ENCODE results near the gene KRTAP25-1. TPM values are rescaled to one million over a fixed set of nuclear protein-coding genes. Genes with fewer than 3 reads are reported as not detected.

The KRTAP25-1 gene
- total and polyA plus RNA-seq, 2 donors: not detected

GRCh38 chr21:30320215-30320614, 30.9 kb upstream of the KRTAP25-1 start, which contains the start of gene KRTAP26-1:
KRTAP26-1 (minus strand) TSS chr21:30320315; CDS start chr21:30320035, 280 bp downstream.
- WGBS: 95% methylated on average over 2 of the region's 2 CpGs
- Histone ChIP-seq H3K4me1 (ENCODE audit: control insufficient read depth in 2 of 2, insufficient read depth in 2 of 2, low read length in 2 of 2) (no peaks in the 10 kb centered on the region), H3K36me3 (ENCODE audit: control insufficient read depth in 2 of 2, insufficient read depth in 2 of 2, low read length in 1 of 2) (no peaks in the 10 kb centered on the region), H3K9me3 (ENCODE audit: control insufficient read depth in 2 of 2, insufficient read depth in 1 of 2, low read length in 1 of 2) (no peaks in the 10 kb centered on the region), H3K4me3 (ENCODE audit: low read length in 2 of 2) (no peak within 1 kb of the TSS), H3K27ac (ENCODE audit: low read depth in 1 of 2, low read length in 1 of 2) (no peak within 1 kb of the TSS), H3K27me3 (ENCODE audit: control insufficient read depth in 2 of 2, insufficient read depth in 1 of 2, low read length in 1 of 2) (no peaks in the 10 kb centered on the region)
- no peak for DNase-seq (ENCODE audit: low read depth in 6 of 9, low spot score in 9 of 9)

- H3K4me1 ChIP-seq (ENCODE audit: control insufficient read depth in 2 of 2, insufficient read depth in 2 of 2, low read length in 2 of 2): no peaks in the 10 kb centered on the region
- H3K4me3 ChIP-seq (ENCODE audit: low read length in 2 of 2): no peak overlapping the region
- H3K27me3 ChIP-seq (ENCODE audit: control insufficient read depth in 2 of 2, insufficient read depth in 1 of 2, low read length in 1 of 2): no peaks in the 10 kb centered on the region
- WGBS: 97% methylated on average over 2 of the region's 2 CpGs
- no peak overlapping the region for H3K27ac ChIP-seq (ENCODE audit: low read depth in 1 of 2, low read length in 1 of 2)
- DNase-seq (ENCODE audit: low read depth in 6 of 9, low spot score in 9 of 9): no peak
- no peaks in the 10 kb centered on the region for H3K36me3 ChIP-seq (ENCODE audit: control insufficient read depth in 2 of 2, insufficient read depth in 2 of 2, low read length in 1 of 2)
- H3K9me3 ChIP-seq (ENCODE audit: control insufficient read depth in 2 of 2, insufficient read depth in 1 of 2, low read length in 1 of 2): no peaks in the 10 kb centered on the region
These were observed 26.4 kb upstream of the KRTAP25-1 start for GRCh38 chr21:30315701-30316100.

GRCh38 chr21:30306884-30307283, 17.6 kb upstream of the KRTAP25-1 start:
- no peak for DNase-seq (ENCODE audit: low read depth in 6 of 9, low spot score in 9 of 9)
- no peaks in the 10 kb centered on the region for H3K4me1 ChIP-seq (ENCODE audit: control insufficient read depth in 2 of 2, insufficient read depth in 2 of 2, low read length in 2 of 2)
- H3K36me3 ChIP-seq (ENCODE audit: control insufficient read depth in 2 of 2, insufficient read depth in 2 of 2, low read length in 1 of 2): no peaks in the 10 kb centered on the region
- no peaks in the 10 kb centered on the region for H3K9me3 ChIP-seq (ENCODE audit: control insufficient read depth in 2 of 2, insufficient read depth in 1 of 2, low read length in 1 of 2)
- no peak overlapping the region for H3K27ac ChIP-seq (ENCODE audit: low read depth in 1 of 2, low read length in 1 of 2)
- no peak overlapping the region for H3K4me3 ChIP-seq (ENCODE audit: low read length in 2 of 2)
- 81% methylated on average over 2 of the region's 2 CpGs for WGBS
- H3K27me3 ChIP-seq (ENCODE audit: control insufficient read depth in 2 of 2, insufficient read depth in 1 of 2, low read length in 1 of 2): no peaks in the 10 kb centered on the region

GRCh38 chr21:30305136-30305535, 15.8 kb upstream of the KRTAP25-1 start:
- Histone ChIP-seq H3K27me3 (ENCODE audit: control insufficient read depth in 2 of 2, insufficient read depth in 1 of 2, low read length in 1 of 2) (no peaks in the 10 kb centered on the region), H3K9me3 (ENCODE audit: control insufficient read depth in 2 of 2, insufficient read depth in 1 of 2, low read length in 1 of 2) (no peaks in the 10 kb centered on the region), H3K4me1 (ENCODE audit: control insufficient read depth in 2 of 2, insufficient read depth in 2 of 2, low read length in 2 of 2) (no peaks in the 10 kb centered on the region), H3K27ac (ENCODE audit: low read depth in 1 of 2, low read length in 1 of 2) (no peak overlapping the region), H3K4me3 (ENCODE audit: low read length in 2 of 2) (no peak overlapping the region), H3K36me3 (ENCODE audit: control insufficient read depth in 2 of 2, insufficient read depth in 2 of 2, low read length in 1 of 2) (no peaks in the 10 kb centered on the region)
- 51% methylated on average over 1 of the region's 1 CpG for WGBS
- DNase-seq (ENCODE audit: low read depth in 6 of 9, low spot score in 9 of 9): no peak

DNA sequence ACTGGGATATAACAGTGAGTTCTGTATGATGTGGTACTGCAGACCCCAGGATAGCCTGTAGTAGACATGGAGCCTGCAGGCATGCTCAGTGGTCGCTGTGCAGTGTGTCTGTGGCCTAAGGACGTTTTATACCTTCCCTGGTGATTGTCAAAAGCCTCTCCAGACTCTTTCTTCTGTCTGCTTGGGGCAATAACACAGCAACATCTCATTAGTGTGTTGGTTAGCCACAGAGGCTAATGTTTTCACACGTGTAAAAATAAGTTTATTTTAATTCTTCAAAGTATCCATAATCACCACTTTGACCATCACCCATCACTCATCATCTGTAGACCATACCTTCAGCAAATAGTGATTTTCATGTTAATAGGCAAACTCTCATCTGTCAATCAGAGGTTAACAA, 6.5 kb downstream of the KRTAP25-1 start, which contains the start of gene KRTAP24-1:
Gene KRTAP24-1 (minus strand): TSS at position 101 of the 400 bp plus-strand sequence. CDS start 18 bp downstream, at position 83.
- H3K9me3 ChIP-seq (ENCODE audit: control insufficient read depth in 2 of 2, insufficient read depth in 1 of 2, low read length in 1 of 2): no peaks in the 10 kb centered on the region
- DNase-seq (ENCODE audit: low read depth in 6 of 9, low spot score in 9 of 9): no peak
- WGBS: 51% methylated on average over 3 of the region's 3 CpGs
- H3K4me3 ChIP-seq (ENCODE audit: low read length in 2 of 2): no peak within 1 kb of the TSS
- no peaks in the 10 kb centered on the region for H3K4me1 ChIP-seq (ENCODE audit: control insufficient read depth in 2 of 2, insufficient read depth in 2 of 2, low read length in 2 of 2)
- H3K36me3 ChIP-seq (ENCODE audit: control insufficient read depth in 2 of 2, insufficient read depth in 2 of 2, low read length in 1 of 2): no peaks in the 10 kb centered on the region
- H3K27me3 ChIP-seq (ENCODE audit: control insufficient read depth in 2 of 2, insufficient read depth in 1 of 2, low read length in 1 of 2): no peaks in the 10 kb centered on the region
- no peak within 1 kb of the TSS for H3K27ac ChIP-seq (ENCODE audit: low read depth in 1 of 2, low read length in 1 of 2)

GRCh38 chr21:30271611-30272010, 17.7 kb downstream of the KRTAP25-1 start:
- Histone ChIP-seq H3K4me3 (ENCODE audit: low read length in 2 of 2) (no peak overlapping the region), H3K36me3 (ENCODE audit: control insufficient read depth in 2 of 2, insufficient read depth in 2 of 2, low read length in 1 of 2) (no peaks in the 10 kb centered on the region), H3K4me1 (ENCODE audit: control insufficient read depth in 2 of 2, insufficient read depth in 2 of 2, low read length in 2 of 2) (no peaks in the 10 kb centered on the region), H3K9me3 (ENCODE audit: control insufficient read depth in 2 of 2, insufficient read depth in 1 of 2, low read length in 1 of 2) (no peaks in the 10 kb centered on the region), H3K27me3 (ENCODE audit: control insufficient read depth in 2 of 2, insufficient read depth in 1 of 2, low read length in 1 of 2) (no peaks in the 10 kb centered on the region), H3K27ac (ENCODE audit: low read depth in 1 of 2, low read length in 1 of 2) (no peak overlapping the region)
- DNase-seq (ENCODE audit: low read depth in 6 of 9, low spot score in 9 of 9): no peak
- WGBS: 96% methylated on average over 1 of the region's 1 CpG

DNA sequence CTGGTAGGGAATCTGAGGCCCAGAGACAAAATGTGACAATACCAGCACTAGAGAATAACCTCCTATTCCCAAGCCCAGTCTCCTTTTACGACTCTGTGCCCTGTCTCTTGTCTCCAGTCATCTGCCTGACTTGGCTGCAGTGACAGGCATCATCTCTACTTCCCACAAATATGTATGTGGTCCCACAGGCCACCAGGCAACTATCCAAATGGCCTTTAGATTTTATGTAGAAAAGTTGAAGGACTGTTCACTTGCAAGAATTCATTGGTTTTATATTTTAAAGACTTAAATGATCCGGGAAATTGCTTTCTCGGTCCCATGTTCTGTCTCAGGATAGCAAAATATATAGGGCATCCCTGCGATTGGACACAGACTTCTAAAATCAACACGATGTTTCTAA, 18.2 kb downstream of the KRTAP25-1 start:
- H3K4me1 ChIP-seq (ENCODE audit: control insufficient read depth in 2 of 2, insufficient read depth in 2 of 2, low read length in 2 of 2): no peaks in the 10 kb centered on the region
- no peak overlapping the region for H3K4me3 ChIP-seq (ENCODE audit: low read length in 2 of 2)
- 90% methylated on average over 5 of the region's 5 CpGs for WGBS
- no peaks in the 10 kb centered on the region for H3K9me3 ChIP-seq (ENCODE audit: control insufficient read depth in 2 of 2, insufficient read depth in 1 of 2, low read length in 1 of 2)
- H3K27me3 ChIP-seq (ENCODE audit: control insufficient read depth in 2 of 2, insufficient read depth in 1 of 2, low read length in 1 of 2): no peaks in the 10 kb centered on the region
- no peaks in the 10 kb centered on the region for H3K36me3 ChIP-seq (ENCODE audit: control insufficient read depth in 2 of 2, insufficient read depth in 2 of 2, low read length in 1 of 2)
- no peak overlapping the region for H3K27ac ChIP-seq (ENCODE audit: low read depth in 1 of 2, low read length in 1 of 2)
- DNase-seq (ENCODE audit: low read depth in 6 of 9, low spot score in 9 of 9): no peak

GRCh38 chr21:30269803-30270530, 19.3 kb downstream of the KRTAP25-1 start:
- Histone ChIP-seq H3K27me3 (ENCODE audit: control insufficient read depth in 2 of 2, insufficient read depth in 1 of 2, low read length in 1 of 2) (no peaks in the 10 kb centered on the region), H3K4me1 (ENCODE audit: control insufficient read depth in 2 of 2, insufficient read depth in 2 of 2, low read length in 2 of 2) (no peaks in the 10 kb centered on the region), H3K36me3 (ENCODE audit: control insufficient read depth in 2 of 2, insufficient read depth in 2 of 2, low read length in 1 of 2) (no peaks in the 10 kb centered on the region), H3K9me3 (ENCODE audit: control insufficient read depth in 2 of 2, insufficient read depth in 1 of 2, low read length in 1 of 2) (peaks cover 0 to 2% of the 10 kb centered on the region in 2 donors), H3K27ac (ENCODE audit: low read depth in 1 of 2, low read length in 1 of 2) (no peak overlapping the region), H3K4me3 (ENCODE audit: low read length in 2 of 2) (no peak overlapping the region)
- DNase-seq (ENCODE audit: low read depth in 6 of 9, low spot score in 9 of 9): no peak
- WGBS: 58% methylated on average over 3 of the region's 3 CpGs

- H3K27me3 ChIP-seq (ENCODE audit: control insufficient read depth in 2 of 2, insufficient read depth in 1 of 2, low read length in 1 of 2): no peaks in the 10 kb centered on the region
- peaks cover 0 to 2% of the 10 kb centered on the region in 2 donors for H3K9me3 ChIP-seq (ENCODE audit: control insufficient read depth in 2 of 2, insufficient read depth in 1 of 2, low read length in 1 of 2)
- peak in 1 of 9 donors; percentile 4 for DNase-seq (ENCODE audit: low read depth in 6 of 9, low spot score in 9 of 9)
- H3K4me3 ChIP-seq (ENCODE audit: low read length in 2 of 2): no peak overlapping the region
- no peaks in the 10 kb centered on the region for H3K36me3 ChIP-seq (ENCODE audit: control insufficient read depth in 2 of 2, insufficient read depth in 2 of 2, low read length in 1 of 2)
- H3K27ac ChIP-seq (ENCODE audit: low read depth in 1 of 2, low read length in 1 of 2): no peak overlapping the region
- no peaks in the 10 kb centered on the region for H3K4me1 ChIP-seq (ENCODE audit: control insufficient read depth in 2 of 2, insufficient read depth in 2 of 2, low read length in 2 of 2)
- WGBS: 82% methylated on average over 5 of the region's 5 CpGs
These were observed 20.6 kb downstream of the KRTAP25-1 start for GRCh38 chr21:30268608-30269197.

Data from thymus (tissue), 11 donors.